Activated T-helper 17 cell treated with anti-CD3 and anti-CD28 coated beads, Interleukin-2, amount 50 U/mL, for 72 hours (primary cell): ENCODE results near the gene SCUBE1. TPM values are rescaled to one million over a fixed set of nuclear protein-coding genes. Genes with fewer than 3 reads are reported as not detected.

Experiments used
- ATAC-seq: fragments of 150-1000 bp; cut with Tn5 transposase; replicated peaks from 2 replicates; pipeline ENCODE4 v1.10.0; 2021; ENCODE audit warnings: mild to moderate bottlenecking, moderate library complexity
- H3K27ac Mint-ChIP-seq: one replicate; pipeline ENCODE4 v1.8.0; 2022; ENCODE audit warnings: mixed read lengths
- H3K27me3 Mint-ChIP-seq: one replicate; pipeline ENCODE4 v1.8.0; 2022; ENCODE audit warnings: mixed read lengths
- H3K36me3 Mint-ChIP-seq: one replicate; pipeline ENCODE4 v1.8.0; 2022; ENCODE audit warnings: low read depth, mild to moderate bottlenecking, mixed read lengths
- H3K4me1 Mint-ChIP-seq: one replicate; pipeline ENCODE4 v1.8.0; 2022; ENCODE audit warnings: mixed read lengths
- H3K4me3 Mint-ChIP-seq: one replicate; pipeline ENCODE4 v1.8.0; 2022; ENCODE audit warnings: mild to moderate bottlenecking, mixed read lengths
- H3K9me3 Mint-ChIP-seq: one replicate; pipeline ENCODE4 v1.8.0; 2022; ENCODE audit warnings: mixed read lengths
- total RNA-seq, 2 donors: library from RNA; stranded (reverse); gene quantifications; one replicate each; pipeline ENCODE4 v1.2.3, GENCODE V29; 2022

SCUBE1 gene
- total RNA-seq, 2 donors from 2014 or later, result not detected

DNA sequence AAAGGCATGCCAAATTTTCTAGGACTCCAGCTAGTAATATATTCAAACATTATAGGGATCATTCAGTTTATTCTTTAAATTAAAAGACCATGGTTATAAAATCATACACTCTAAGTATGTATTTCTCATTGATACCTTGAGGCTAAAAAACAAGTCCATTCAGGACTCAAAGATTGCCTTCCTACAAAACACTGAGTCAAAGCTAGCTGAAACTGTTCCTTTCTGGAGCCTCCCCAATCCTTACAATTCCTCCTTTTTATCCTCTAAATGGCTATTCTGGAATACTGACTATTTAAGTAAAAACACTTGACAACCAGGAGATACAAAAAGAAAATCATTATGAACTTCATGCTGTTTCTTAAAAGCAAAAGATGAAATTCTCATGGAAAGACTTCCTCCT lies 151.3 kb downstream of the SCUBE1 start:
- H3K4me3 Mint-ChIP-seq, result no peak overlapping the region
- H3K27ac Mint-ChIP-seq, result no peak overlapping the region
- no peaks in the 10 kb centered on the region for H3K9me3 Mint-ChIP-seq
- no peaks in the 10 kb centered on the region for H3K27me3 Mint-ChIP-seq
- H3K36me3 Mint-ChIP-seq, result no peaks in the 10 kb centered on the region
- H3K4me1 Mint-ChIP-seq, result no peaks in the 10 kb centered on the region
- no peak for ATAC-seq

DNA sequence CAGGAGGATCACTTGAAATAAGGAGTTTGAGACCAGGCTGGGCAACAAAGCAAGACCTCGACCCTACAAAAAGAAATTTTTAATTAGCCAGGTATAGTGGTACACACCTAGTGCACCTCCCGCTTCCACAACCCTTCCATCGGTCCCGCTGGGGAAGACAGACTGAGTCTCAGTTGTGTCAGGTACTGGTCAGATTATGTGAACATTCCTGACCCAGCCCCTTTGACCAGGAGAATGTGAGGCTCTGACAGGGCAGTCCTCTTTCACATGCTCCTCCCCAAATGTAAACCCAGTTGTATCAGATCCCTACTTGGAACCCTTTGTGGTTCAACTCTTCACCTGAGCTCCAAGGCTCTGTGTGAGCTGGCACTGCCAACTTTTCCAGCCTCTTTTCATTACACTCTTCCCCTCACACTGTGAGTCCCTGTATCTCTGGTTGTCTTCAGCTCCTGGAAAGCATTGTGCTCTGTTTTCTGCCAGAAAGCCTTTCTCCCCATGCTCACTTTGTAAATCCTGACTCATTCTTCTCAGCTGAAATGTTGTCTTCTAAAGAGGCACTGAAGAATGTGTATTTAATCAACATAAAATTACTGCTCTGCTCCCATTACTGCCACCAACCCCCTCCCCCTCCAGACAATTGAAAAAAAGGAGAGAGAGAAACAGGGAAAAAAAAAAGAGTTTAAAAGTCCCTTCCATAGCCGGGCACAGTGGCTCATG lies 154.2 kb downstream of the SCUBE1 start:
- Mint-ChIP-seq H3K4me3 (peak overlapping the region; percentile 47), H3K27ac (peak overlapping the region; percentile 46), H3K27me3 (no peaks in the 10 kb centered on the region), H3K36me3 (peaks cover 8% of the 10 kb centered on the region), H3K9me3 (no peaks in the 10 kb centered on the region), H3K4me1 (peaks cover 7% of the 10 kb centered on the region)
- ATAC-seq, result no peak

DNA sequence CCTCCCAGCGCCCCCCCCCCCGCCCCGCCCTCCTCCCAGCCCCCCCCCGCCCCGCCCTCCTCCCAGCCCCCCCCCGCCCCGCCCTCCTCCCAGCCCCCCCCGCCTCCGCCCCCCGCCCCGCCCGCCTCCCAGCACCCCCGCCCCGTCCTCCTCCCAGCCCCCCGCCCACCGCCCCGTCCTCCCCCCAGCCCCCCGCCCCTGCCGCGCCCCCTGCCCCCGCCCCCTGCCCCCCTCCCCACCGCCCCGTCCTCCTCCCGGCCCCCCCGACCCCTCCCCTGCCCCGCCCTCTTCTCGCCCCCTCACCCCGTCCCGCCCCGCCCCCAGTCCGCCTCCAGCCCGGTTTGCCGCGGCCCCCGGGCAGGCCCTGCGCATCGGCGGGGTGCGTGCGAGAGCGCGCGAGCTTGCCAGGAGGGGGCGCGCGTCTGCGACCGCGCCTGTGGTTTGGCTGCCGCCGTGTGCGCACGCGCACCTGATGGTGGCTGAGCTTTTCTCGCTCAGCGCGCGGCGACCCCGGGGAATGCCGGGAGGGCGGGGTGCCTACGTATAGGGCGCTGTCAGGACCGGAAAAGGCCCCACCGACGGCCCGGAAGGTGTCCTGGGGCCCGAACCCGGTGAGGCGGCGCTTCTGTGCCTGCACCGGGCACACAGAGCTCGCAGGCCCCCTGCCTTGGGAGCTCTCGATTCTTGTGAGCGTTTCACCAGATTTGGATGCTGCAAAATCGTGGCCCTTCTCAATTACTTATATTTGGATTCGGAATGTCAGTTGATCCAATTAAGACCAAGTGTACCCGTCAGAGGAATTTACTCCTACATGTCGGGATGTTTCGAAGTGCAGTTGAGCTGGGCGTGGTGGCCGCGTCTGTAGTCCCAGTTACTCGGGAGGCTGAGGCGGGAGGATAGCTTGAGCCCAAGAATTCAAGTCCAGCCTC lies 155.7 kb downstream of the SCUBE1 start:
- Mint-ChIP-seq H3K4me3 (peak overlapping the region; percentile 82), H3K27me3 (no peaks in the 10 kb centered on the region), H3K36me3 (peaks cover 8% of the 10 kb centered on the region), H3K27ac (peak overlapping the region; percentile 88), H3K9me3 (no peaks in the 10 kb centered on the region), H3K4me1 (peaks cover 8% of the 10 kb centered on the region)
- ATAC-seq, result peak; percentile 92

DNA sequence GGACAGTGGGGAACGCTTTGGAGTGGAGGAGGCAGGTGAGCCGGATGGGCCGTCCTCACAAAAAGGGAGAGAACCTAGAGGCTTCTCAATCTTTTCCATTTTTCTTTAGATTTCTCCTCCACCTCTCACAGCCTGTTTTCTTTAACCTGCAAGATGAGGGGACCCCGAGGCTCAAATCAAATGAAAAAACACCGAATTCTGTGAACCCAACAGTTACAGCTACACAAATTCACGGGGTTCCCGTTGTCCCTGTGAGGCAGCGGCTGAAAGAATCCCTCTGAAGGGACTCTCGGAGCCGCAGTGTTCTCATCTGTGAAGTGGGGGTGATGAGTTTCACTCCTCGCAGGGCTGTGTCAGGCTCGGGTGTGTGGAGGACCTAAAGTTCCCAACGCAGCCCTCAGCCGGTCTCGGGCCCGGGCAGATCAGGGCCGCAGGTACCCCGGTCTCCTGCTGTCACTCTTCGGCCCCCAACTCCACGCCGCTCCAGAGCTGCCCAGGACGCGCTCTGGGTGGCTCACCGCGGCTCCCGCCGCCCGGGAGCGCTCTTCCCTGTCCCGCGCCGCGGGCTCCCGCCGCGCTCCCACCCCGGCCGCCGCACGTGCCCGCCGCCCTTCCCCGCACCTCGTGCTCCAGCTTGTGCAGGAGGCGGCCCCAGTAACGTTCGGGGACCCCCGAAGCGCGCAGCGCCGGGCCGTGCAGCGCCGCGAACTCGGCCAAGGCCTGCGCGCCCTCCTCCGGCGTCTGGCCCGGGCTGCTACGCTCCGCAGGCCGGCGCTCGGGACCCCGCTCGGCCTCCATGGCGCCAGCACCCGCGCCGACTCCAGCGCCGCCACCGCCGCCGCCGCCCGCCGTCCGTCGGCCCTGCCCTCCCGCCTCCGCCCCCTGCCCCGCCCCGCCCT lies 156.7 kb downstream of the SCUBE1 start, which contains the start of gene TTLL12:
TSS of gene TTLL12 (minus strand) at position 863 of the 899 bp plus-strand sequence. CDS start at position 798, 65 bp downstream.
- Mint-ChIP-seq H3K27me3 (no peaks in the 10 kb centered on the region), H3K4me1 (peaks cover 8% of the 10 kb centered on the region), H3K4me3 (peak within 1 kb of the TSS; percentile 82), H3K27ac (peak within 1 kb of the TSS; percentile 88), H3K9me3 (no peaks in the 10 kb centered on the region), H3K36me3 (peaks cover 14% of the 10 kb centered on the region)
- ATAC-seq, result peak; percentile 55

DNA sequence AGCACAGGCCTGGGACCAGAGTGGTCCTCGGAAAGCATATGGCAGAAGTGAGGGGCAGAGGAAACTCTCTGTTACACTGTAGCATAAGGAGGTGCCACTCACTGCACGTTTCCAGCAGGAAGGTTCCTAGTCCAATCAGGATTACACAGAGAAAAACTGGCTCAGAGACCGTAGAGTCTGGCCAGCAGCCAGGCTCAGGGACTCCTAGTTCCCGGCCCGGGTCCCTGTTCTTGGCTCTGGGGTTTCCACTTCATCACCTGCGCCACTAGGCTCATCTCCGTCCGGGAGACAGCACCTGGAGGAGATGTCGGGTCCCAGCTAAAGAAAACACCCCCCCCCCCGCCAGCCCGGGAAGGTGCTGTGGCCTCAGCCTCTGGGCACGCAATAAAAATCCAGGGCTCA lies 157.3 kb downstream of the SCUBE1 start:
- H3K27ac Mint-ChIP-seq, result no peak overlapping the region
- H3K27me3 Mint-ChIP-seq, result no peaks in the 10 kb centered on the region
- peaks cover 8% of the 10 kb centered on the region for H3K4me1 Mint-ChIP-seq
- H3K36me3 Mint-ChIP-seq, result peaks cover 15% of the 10 kb centered on the region
- peak overlapping the region; percentile 73 for H3K4me3 Mint-ChIP-seq
- H3K9me3 Mint-ChIP-seq, result no peaks in the 10 kb centered on the region
- ATAC-seq, result no peak

DNA sequence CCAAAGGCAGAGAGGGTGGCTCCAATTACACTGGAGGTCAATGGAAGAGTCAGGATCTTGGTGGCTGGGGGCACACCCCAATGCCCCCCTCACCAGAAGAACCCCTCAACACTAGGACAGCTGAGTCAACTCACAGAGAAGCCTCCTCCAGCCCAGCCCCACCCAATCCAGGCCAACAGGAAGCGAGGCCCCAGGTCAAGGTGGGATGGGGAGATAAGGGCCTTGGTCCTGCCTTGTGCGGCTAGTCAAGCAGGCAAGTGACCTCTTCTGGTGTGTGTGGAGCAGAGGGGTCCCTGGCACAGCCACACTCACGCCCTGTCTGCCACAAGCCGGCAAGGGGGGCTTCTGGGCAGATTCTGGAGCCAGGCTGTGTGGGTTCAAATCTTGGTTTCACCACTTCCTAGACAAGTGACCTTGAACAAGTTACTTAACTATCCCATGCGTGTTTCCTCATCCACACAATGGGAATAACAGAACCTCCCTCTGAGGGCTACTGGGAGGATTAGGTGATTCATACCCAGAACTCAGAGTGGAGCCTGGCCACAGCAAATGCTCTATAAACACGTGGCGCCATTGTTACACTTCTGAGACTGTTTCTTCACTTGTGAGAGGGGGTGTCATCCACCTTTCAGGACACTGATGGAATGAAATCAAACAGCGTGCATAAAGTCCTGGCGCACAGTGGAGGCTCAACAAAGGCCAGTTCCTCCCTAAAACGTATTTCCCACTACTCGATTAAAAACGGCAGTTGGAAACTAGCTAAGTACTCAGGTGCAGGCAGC lies 159.5 kb downstream of the SCUBE1 start:
- peaks cover 8% of the 10 kb centered on the region for H3K4me1 Mint-ChIP-seq
- peak overlapping the region; percentile 10 for H3K27ac Mint-ChIP-seq
- no peak for ATAC-seq
- H3K27me3 Mint-ChIP-seq, result no peaks in the 10 kb centered on the region
- peak overlapping the region; percentile 42 for H3K4me3 Mint-ChIP-seq
- H3K36me3 Mint-ChIP-seq, result peaks cover 30% of the 10 kb centered on the region
- H3K9me3 Mint-ChIP-seq, result no peaks in the 10 kb centered on the region

DNA sequence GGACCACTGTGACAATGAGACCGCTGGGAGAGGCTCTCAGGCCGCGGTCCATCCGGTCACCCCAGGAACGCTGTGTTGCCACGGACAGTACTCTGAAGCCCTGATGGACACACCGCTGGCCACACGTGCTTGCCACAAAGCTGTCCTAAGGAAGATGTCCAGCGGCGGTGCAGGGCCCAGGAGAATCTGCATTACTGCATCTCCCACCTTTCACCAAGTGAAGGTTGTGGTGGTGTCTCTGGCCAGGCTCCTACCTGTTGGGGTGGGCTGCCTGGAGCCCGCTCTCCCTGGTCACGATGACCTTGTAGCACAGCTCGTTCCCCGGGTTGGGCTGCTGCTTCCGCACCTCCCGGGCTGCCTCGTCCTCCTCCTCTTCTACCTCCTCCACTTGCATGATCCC lies 160.4 kb downstream of the SCUBE1 start:
- no peak overlapping the region for H3K27ac Mint-ChIP-seq
- peaks cover 36% of the 10 kb centered on the region for H3K36me3 Mint-ChIP-seq
- no peak for ATAC-seq
- no peaks in the 10 kb centered on the region for H3K9me3 Mint-ChIP-seq
- H3K27me3 Mint-ChIP-seq, result no peaks in the 10 kb centered on the region
- no peak overlapping the region for H3K4me3 Mint-ChIP-seq
- H3K4me1 Mint-ChIP-seq, result peaks cover 8% of the 10 kb centered on the region

DNA sequence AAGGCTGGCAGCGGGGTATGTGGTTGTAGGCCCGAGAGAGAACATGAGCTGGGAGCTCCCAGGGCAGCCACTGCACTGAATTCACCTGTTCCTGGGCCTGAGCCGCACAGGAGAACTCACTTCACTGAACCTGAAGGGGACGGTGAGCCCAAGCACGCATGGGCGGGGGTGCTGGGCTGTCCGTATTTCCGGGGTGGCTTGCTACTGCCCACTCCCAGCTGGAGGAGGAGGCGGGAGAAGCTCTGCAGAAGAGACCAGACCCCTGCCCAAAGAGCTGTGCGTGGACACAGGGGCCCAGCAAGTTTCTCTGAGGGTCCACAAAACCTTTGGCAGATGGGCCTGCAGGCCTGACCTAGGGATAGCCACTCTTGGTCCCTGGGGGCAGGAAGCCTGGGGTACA lies 161.1 kb downstream of the SCUBE1 start:
- ATAC-seq, result no peak
- Mint-ChIP-seq H3K27me3 (no peaks in the 10 kb centered on the region), H3K4me1 (peaks cover 8% of the 10 kb centered on the region), H3K9me3 (no peaks in the 10 kb centered on the region), H3K4me3 (no peak overlapping the region), H3K36me3 (peaks cover 36% of the 10 kb centered on the region), H3K27ac (peak overlapping the region; percentile 68)

DNA sequence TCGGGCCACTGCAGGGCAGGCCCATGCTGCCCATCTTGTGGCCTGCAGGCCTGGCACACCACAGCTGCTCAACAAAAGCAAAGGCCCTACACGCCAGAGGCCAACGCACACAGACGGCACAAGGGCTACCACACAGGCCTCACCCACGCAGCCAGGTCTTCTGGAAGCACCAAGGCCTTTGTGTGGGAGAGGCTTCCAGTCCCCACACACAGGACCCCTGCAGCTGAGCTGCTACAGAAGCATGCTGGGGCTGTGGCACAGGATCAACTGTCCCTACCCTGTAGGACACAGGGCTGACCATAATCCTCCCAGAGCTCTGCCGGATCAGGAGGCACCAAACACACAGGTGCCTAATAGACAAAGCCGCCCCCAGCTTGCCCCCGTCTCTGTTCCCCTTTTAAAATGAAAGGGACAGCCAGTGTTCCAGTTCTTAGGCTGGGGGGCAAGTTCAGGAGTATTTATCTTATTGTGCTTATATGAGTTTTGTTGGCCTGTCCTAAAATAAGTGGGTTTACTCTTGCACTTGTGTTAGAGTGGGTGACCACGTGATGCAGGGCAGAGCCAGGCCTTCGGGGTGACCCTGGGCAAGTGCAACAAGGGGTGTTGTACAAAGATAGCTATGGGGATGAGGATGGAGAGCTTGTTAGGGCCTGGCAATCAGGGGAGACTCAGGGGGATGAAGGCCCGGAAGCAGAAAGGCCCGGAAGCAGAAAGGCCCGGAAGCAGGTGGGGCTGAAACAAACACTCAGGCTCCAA lies 161.7 kb downstream of the SCUBE1 start:
- peak overlapping the region; percentile 68 for H3K27ac Mint-ChIP-seq

DNA sequence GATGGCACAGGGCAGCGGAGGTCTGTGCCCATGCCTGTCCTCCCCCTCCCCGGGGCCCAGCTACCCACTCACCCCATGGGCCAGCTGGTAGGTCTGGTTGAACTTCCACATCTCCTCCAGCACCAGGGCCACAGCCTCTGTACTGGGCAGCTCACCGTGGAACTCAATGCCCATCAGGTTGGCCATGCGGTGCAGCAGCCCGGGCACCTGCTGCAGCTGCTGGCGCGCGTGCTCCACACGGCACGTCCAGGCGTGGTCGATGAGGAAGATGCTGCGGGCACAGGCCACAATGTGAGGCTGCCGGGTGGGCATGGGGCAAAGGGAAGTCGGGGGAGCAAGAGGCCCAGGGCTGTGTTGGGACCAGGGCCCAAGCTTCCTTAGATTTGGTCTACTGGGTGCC lies 162.5 kb downstream of the SCUBE1 start:
- Mint-ChIP-seq H3K4me1 (peaks cover 8% of the 10 kb centered on the region), H3K36me3 (peaks cover 51% of the 10 kb centered on the region), H3K9me3 (no peaks in the 10 kb centered on the region), H3K27ac (no peak overlapping the region), H3K4me3 (no peak overlapping the region), H3K27me3 (no peaks in the 10 kb centered on the region)
- ATAC-seq, result no peak

More for the DNA sequence above, 161.7 kb downstream of the SCUBE1 start:
- peaks cover 43% of the 10 kb centered on the region for H3K36me3 Mint-ChIP-seq
- no peaks in the 10 kb centered on the region for H3K9me3 Mint-ChIP-seq
- H3K27me3 Mint-ChIP-seq, result no peaks in the 10 kb centered on the region
- H3K4me3 Mint-ChIP-seq, result no peak overlapping the region
- peaks cover 8% of the 10 kb centered on the region for H3K4me1 Mint-ChIP-seq
- no peak for ATAC-seq

DNA sequence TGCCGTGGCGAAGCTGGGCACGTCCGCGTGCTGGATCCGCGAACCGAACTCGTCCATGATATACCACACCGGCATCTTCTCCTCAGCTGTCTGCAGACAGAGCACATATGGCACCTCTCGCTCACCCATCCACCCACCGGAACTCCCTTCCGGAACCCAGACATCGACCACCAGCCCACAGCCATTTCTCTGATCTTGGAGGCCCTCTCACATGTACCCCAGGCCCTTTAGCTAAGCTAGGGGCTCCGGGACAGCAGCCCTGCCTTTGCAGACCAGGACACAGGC lies 163.3 kb downstream of the SCUBE1 start:
- H3K9me3 Mint-ChIP-seq, result no peaks in the 10 kb centered on the region
- H3K27me3 Mint-ChIP-seq, result no peaks in the 10 kb centered on the region
- no peak for ATAC-seq
- H3K4me3 Mint-ChIP-seq, result no peak overlapping the region
- peaks cover 8% of the 10 kb centered on the region for H3K4me1 Mint-ChIP-seq
- H3K27ac Mint-ChIP-seq, result no peak overlapping the region
- H3K36me3 Mint-ChIP-seq, result peaks cover 56% of the 10 kb centered on the region

DNA sequence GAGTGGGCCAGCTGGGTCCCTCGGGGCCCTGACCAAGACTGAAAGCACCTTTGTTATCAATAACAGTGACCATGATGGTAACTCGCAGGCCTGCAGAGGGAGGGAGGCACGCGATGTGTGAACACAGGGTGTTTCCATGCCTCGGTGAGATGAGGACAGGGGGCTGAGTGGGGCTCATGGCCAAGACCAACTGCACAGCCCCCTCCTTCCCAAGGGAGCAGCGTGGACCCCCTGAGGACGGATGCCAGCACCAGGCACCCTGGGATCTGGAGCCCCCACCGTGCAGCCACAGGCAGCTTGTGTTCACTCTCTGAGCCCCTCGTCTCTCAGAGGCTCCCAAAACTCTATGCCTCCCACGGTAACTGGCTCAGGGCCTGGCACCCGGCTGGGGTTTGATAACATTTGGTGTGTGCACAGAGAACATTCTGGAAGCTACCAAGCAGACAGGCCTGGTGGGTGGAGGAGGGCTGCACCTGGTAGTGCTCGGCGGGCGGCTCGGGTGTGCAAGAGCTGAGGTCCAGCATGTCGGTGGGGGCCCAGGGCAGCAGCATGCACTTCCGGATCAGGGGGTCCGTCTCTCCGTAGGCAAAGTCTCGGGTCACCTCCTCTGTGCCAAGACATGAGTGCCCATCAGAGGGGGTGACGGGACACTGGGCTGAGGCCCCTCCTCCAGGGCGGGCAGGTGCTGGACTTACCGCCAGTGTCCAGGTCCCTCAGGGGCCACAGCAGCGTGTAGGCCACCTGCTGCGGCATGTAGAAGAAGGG lies 163.8 kb downstream of the SCUBE1 start:
- Mint-ChIP-seq H3K27me3 (no peaks in the 10 kb centered on the region), H3K4me1 (peaks cover 4% of the 10 kb centered on the region), H3K27ac (no peak overlapping the region), H3K9me3 (no peaks in the 10 kb centered on the region), H3K36me3 (peaks cover 52% of the 10 kb centered on the region), H3K4me3 (no peak overlapping the region)
- no peak for ATAC-seq
